WTC11 (cell line): ENCODE data around the gene BGN. TPM values are rescaled to one million over a fixed set of nuclear protein-coding genes. Genes with fewer than 3 reads are reported as not detected.

Experiments
- ATAC-seq: fragments of 200-7000 bp; cut with Tn5 transposase; 2 replicates; pipeline ENCODE4 v1.10.0; 2021; ENCODE audit warnings: mild to moderate bottlenecking, moderate library complexity
- CTCF ChIA-PET: fragments of 300-600 bp; sonication (Branson Sonifier 250); formaldehyde crosslinking; loops from one replicate; lab custom pipeline; 2021; ENCODE audit warnings: antibody characterized with exemption; lab: Charles Lee
- POLR2A ChIA-PET: fragments of 350-600 bp; sonication (Branson Sonifier 250); formaldehyde crosslinking; loops from one replicate; lab custom pipeline; 2021; ENCODE audit warnings: antibody characterized with exemption; lab: Charles Lee
- DNase-seq: peaks from one replicate; pipeline ENCODE4 v3.0.0; 2021; ENCODE audit warnings: low spot score
- H3K27ac Mint-ChIP-seq: 2 replicates; pipeline ENCODE4 v1.8.0; 2021; ENCODE audit warnings: mixed read lengths
- H3K27me3 Mint-ChIP-seq: 2 replicates; pipeline ENCODE4 v1.8.0; 2021; ENCODE audit warnings: low read depth, mild to moderate bottlenecking, moderate library complexity, mixed read lengths
- H3K36me3 Mint-ChIP-seq: 2 replicates; pipeline ENCODE4 v1.8.0; 2021; ENCODE audit warnings: mixed read lengths
- H3K4me1 Mint-ChIP-seq: 2 replicates; pipeline ENCODE4 v1.8.0; 2022; ENCODE audit warnings: mixed read lengths
- H3K4me3 Mint-ChIP-seq: 2 replicates; pipeline ENCODE4 v1.8.0; 2021; ENCODE audit warnings: mild to moderate bottlenecking, moderate library complexity, mixed read lengths
- H3K9me3 Mint-ChIP-seq: 2 replicates; pipeline ENCODE4 v1.8.0; 2021; ENCODE audit warnings: mixed read lengths
- ARID4B ChIP-seq: sonication (generic); formaldehyde crosslinking; IDR thresholded peaks from 2 replicates; pipeline ENCODE4 v1.8.0; 2023; ENCODE audit warnings: missing genetic modification reagents, mild to moderate bottlenecking, borderline replicate concordance
- ATF2 ChIP-seq: sonication (generic); formaldehyde crosslinking; IDR thresholded peaks from 2 replicates; pipeline ENCODE4 v1.8.1; 2022; ENCODE audit warnings: low read depth, missing genetic modification reagents, borderline replicate concordance
- ATF3 ChIP-seq: sonication (generic); formaldehyde crosslinking; conservative IDR thresholded peaks from 2 replicates; pipeline ENCODE4 v1.8.1; 2022; ENCODE audit warnings: mild to moderate bottlenecking, missing genetic modification reagents
- CBFB ChIP-seq: sonication (generic); formaldehyde crosslinking; IDR thresholded peaks from 2 replicates; pipeline ENCODE4 v1.8.1; 2022; ENCODE audit warnings: mild to moderate bottlenecking, low read depth, missing genetic modification reagents
- CDX4 ChIP-seq: fragments of 250-450 bp; sonication (Bioruptor Pico); IDR thresholded peaks from 2 replicates; pipeline ENCODE4 v1.9.0; 2021; ENCODE audit warnings: moderate library complexity, mild to moderate bottlenecking, inconsistent platforms, borderline replicate concordance
- CTCF ChIP-seq: fragments of 200-600 bp; IDR thresholded peaks from 2 replicates; pipeline ENCODE4 v1.8.0; 2022; ENCODE audit warnings: antibody characterized with exemption
- E2F1 ChIP-seq: sonication (generic); formaldehyde crosslinking; IDR thresholded peaks from 2 replicates; pipeline ENCODE4 v1.8.0; 2022; ENCODE audit warnings: mild to moderate bottlenecking, missing genetic modification reagents
- E2F5 ChIP-seq: sonication (generic); formaldehyde crosslinking; IDR thresholded peaks from 2 replicates; pipeline ENCODE4 v1.8.1; 2022; ENCODE audit warnings: mild to moderate bottlenecking, moderate library complexity, missing genetic modification reagents
- GABPB1 ChIP-seq: sonication (generic); formaldehyde crosslinking; IDR thresholded peaks from 2 replicates; pipeline ENCODE4 v1.8.1; 2023; ENCODE audit warnings: mild to moderate bottlenecking, missing genetic modification reagents
- GTF2I ChIP-seq: fragments of 250-450 bp; sonication (Bioruptor Pico); conservative IDR thresholded peaks from 2 replicates; pipeline ENCODE4 v1.4.0; 2021; ENCODE audit warnings: mild to moderate bottlenecking
- HMGA2 ChIP-seq: fragments of 250-450 bp; sonication (Bioruptor Pico); IDR thresholded peaks from 2 replicates; pipeline ENCODE4 v1.4.0; 2021; ENCODE audit warnings: mild to moderate bottlenecking, moderate library complexity
- NR3C1 ChIP-seq: sonication (generic); formaldehyde crosslinking; conservative IDR thresholded peaks from 2 replicates; pipeline ENCODE4 v1.8.1; 2023; ENCODE audit warnings: low read depth, mild to moderate bottlenecking, missing genetic modification reagents
- SP1 ChIP-seq: sonication (generic); formaldehyde crosslinking; conservative IDR thresholded peaks from 2 replicates; pipeline ENCODE4 v1.8.1; 2022; ENCODE audit warnings: missing genetic modification reagents
- TEAD1 ChIP-seq: sonication (generic); formaldehyde crosslinking; IDR thresholded peaks from 2 replicates; pipeline ENCODE4 v1.8.0; 2022; ENCODE audit warnings: mild to moderate bottlenecking, missing genetic modification reagents
- TP53 ChIP-seq: sonication (generic); formaldehyde crosslinking; IDR thresholded peaks from 2 replicates; pipeline ENCODE4 v1.8.1; 2023; ENCODE audit warnings: mild to moderate bottlenecking, missing genetic modification reagents
- USF1 ChIP-seq: sonication (generic); formaldehyde crosslinking; IDR thresholded peaks from 2 replicates; pipeline ENCODE4 v1.8.0; 2022; ENCODE audit warnings: mild to moderate bottlenecking, missing genetic modification reagents
- ZNF138 ChIP-seq: sonication (generic); formaldehyde crosslinking; conservative IDR thresholded peaks from 2 replicates; pipeline ENCODE4 v1.8.1; 2022; ENCODE audit warnings: mild to moderate bottlenecking, moderate library complexity, missing genetic modification reagents
- ZNF263 ChIP-seq: sonication (generic); formaldehyde crosslinking; IDR thresholded peaks from 2 replicates; pipeline ENCODE4 v1.8.1; 2022; ENCODE audit warnings: low read depth, mild to moderate bottlenecking, moderate library complexity, missing genetic modification reagents
- ZNF281 ChIP-seq: sonication (generic); formaldehyde crosslinking; IDR thresholded peaks from 2 replicates; pipeline ENCODE4 v1.8.0; 2023; ENCODE audit warnings: mild to moderate bottlenecking, missing genetic modification reagents
- ZNF423 ChIP-seq: fragments of 250-450 bp; sonication (Bioruptor Pico); IDR thresholded peaks from 2 replicates; pipeline ENCODE4 v2.1.2; 2022; ENCODE audit warnings: mild to moderate bottlenecking, moderate library complexity
- total RNA-seq: library from RNA; stranded (reverse); gene quantifications from 3 replicates; pipeline ENCODE4 v1.2.3, GENCODE V29; 2021

Gene BGN
- total RNA-seq, 1 experiment from 2014 or later, result 1.8 TPM

- POLR2A ChIA-PET, result no interaction called here
- Mint-ChIP-seq H3K27me3 (peaks cover 36% of the 10 kb centered on the region), H3K27ac (no peak overlapping the region), H3K4me1 (peaks cover 15% of the 10 kb centered on the region), H3K36me3 (no peaks in the 10 kb centered on the region), H3K4me3 (no peak overlapping the region), H3K9me3 (no peaks in the 10 kb centered on the region)
- ATAC-seq, result no peak
- DNase-seq, result no peak
- CTCF ChIA-PET, result interaction anchor here (0.7 to 1.3 kb wide), 6 partner anchors 15 to 50 kb away, joined by 3 to 7 read pairs (median 4); partner anchors contain the start of gene BGN
- TF ChIP-seq HMGA2 (CRISPR knock-in tag), result no peak
- no peak for TF ChIP-seq ZNF281 (CRISPR knock-in tag)
- no peak for TF ChIP-seq GABPB1 (CRISPR knock-in tag)
- no peak for TF ChIP-seq TEAD1
- TF ChIP-seq CTCF, result no peak
- TF ChIP-seq E2F5 (CRISPR knock-in tag), result no peak
- no peak for TF ChIP-seq CBFB (CRISPR knock-in tag)
- no peak for TF ChIP-seq TP53 (CRISPR knock-in tag)
- no peak for TF ChIP-seq CDX4 (CRISPR knock-in tag)
- no peak for TF ChIP-seq ZNF138
- no peak for TF ChIP-seq USF1 (CRISPR knock-in tag)
- TF ChIP-seq NR3C1 (CRISPR knock-in tag), result no peak
- no peak for TF ChIP-seq GTF2I (CRISPR knock-in tag)
- TF ChIP-seq ZNF263 (CRISPR knock-in tag), result no peak
- no peak for TF ChIP-seq ZNF423
- no peak for TF ChIP-seq ATF3 (CRISPR knock-in tag)
- TF ChIP-seq E2F1 (CRISPR knock-in tag), result no peak
- TF ChIP-seq SP1 (CRISPR knock-in tag), result no peak
- TF ChIP-seq ARID4B (CRISPR knock-in tag), result no peak
- TF ChIP-seq ATF2 (CRISPR knock-in tag), result no peak
Measured at GRCh38 chrX:153475751-153476281, 19.0 kb upstream of the BGN start.
